Pancreas (tissue), 10 donors: ENCODE data around the gene EPB41L5. TPM values are rescaled to one million over a fixed set of nuclear protein-coding genes. Genes with fewer than 3 reads are reported as not detected.

Experiments used
- ATAC-seq, 4 donors: fragments of 200-7000 bp; cut with Tn5 transposase; one replicate each; pipeline versions ENCODE4 v1.8.0 to v1.9.1; 2020; ENCODE audit warnings: mild to moderate bottlenecking in 4 of 4, moderate library complexity in 4 of 4
- DNase-seq, 6 donors: peaks; one replicate each; pipeline ENCODE4 v3.0.0-alpha.2; 2020
- FAIRE-seq: peaks from 2 replicates; lab custom pipeline; 2012; peaks lifted over from hg19 to GRCh38; lab: Jason Lieb, UNC
- H3K27ac ChIP-seq, 4 donors: fragments of 200-600 bp; sonication (generic); 1 replicate in 3 of 4; 2 replicates in 1 of 4; pipeline versions ENCODE4 v1.5.0 to v1.8.0; 2020
- H3K27me3 ChIP-seq, 4 donors: fragments of 200-600 bp; one replicate each; pipeline ENCODE4 v1.8.0; 2021
- H3K36me3 ChIP-seq, 3 donors: fragments of 200-600 bp; sonication (generic) in 1 of 3; one replicate each; pipeline versions ENCODE4 v1.5.0 to v1.8.0; 2020 to 2021
- H3K4me1 ChIP-seq, 3 donors: fragments of 200-600 bp; one replicate each; pipeline ENCODE4 v1.8.0; 2021
- H3K4me3 ChIP-seq, 4 donors: fragments of 200-600 bp; sonication (generic) in 2 of 4; one replicate each; pipeline versions ENCODE4 v1.5.0 to v1.8.0; 2020 to 2021
- H3K9me3 ChIP-seq, 4 donors: fragments of 200-600 bp; one replicate each; pipeline ENCODE4 v1.8.0; 2021
- WGBS, 2 donors: extraction: QIAGEN DNeasy Blood & Tissue Kit; methylation state at CpG; one replicate each; pipeline ENCODE4 v1.1.7; 2013; 5-methylcytosine and 5-hydroxymethylcytosine counted together
- intact Hi-C, 3 donors: fragments of 100-400 bp; cut with DNase I; formaldehyde crosslinking; loops; one replicate each; pipeline versions ENCODE4 v1.11.1 to v1.14.2; 2022
- polyA plus RNA-seq, 2 donors: library from polyadenylated mRNA; stranded (reverse); fragments of 200-250 nt; gene quantifications; one replicate each; pipeline ENCODE4 v1.2.3, GENCODE V29; 2013
- total RNA-seq, 6 donors: library from RNA; stranded (reverse); fragmentation: NEBNext Ultra II Directional in 4 of 6; extraction: Animal tissue kit (Norgen Biotek cat#: 25700) in 4 of 6; gene quantifications; one replicate each; pipeline versions ENCODE4 v1.2.1 to v1.2.4, GENCODE V29; 2021 to 2023
- TF ChIP-seq, protein P1 (sequence below), 4 donors: fragments of 200-600 bp; sonication (generic) in 3 of 4; IDR thresholded peaks; one replicate each; pipeline versions ENCODE4 v1.5.0 to v1.8.0; 2021; ENCODE audit warnings: antibody characterized with exemption in 4 of 4
- donor health status: healthy with polysubstance abuse.
- donor health status: DM: no; HTN: no; CAD: no; lungs with moderate emphysema.
- donor health status: DM: no; HTN: no; CAD: no.
- donor health status: control.
- donor health status: control.
- donor health status: Bipolar disorder and iron deficiency.
- donor health status: DM: yes; HTN: yes; CAD: no.
- donor health status: DM: no; HTN: no; CAD: no.
- donor health status: DM: no; HTN: no; CAD: no.
- donor health status: DM: yes; HTN: yes; CAD: no.

The EPB41L5 gene
- total and polyA plus RNA-seq, 8 donors: 7.3 to 23.8 (median 20.5) TPM

DNA sequence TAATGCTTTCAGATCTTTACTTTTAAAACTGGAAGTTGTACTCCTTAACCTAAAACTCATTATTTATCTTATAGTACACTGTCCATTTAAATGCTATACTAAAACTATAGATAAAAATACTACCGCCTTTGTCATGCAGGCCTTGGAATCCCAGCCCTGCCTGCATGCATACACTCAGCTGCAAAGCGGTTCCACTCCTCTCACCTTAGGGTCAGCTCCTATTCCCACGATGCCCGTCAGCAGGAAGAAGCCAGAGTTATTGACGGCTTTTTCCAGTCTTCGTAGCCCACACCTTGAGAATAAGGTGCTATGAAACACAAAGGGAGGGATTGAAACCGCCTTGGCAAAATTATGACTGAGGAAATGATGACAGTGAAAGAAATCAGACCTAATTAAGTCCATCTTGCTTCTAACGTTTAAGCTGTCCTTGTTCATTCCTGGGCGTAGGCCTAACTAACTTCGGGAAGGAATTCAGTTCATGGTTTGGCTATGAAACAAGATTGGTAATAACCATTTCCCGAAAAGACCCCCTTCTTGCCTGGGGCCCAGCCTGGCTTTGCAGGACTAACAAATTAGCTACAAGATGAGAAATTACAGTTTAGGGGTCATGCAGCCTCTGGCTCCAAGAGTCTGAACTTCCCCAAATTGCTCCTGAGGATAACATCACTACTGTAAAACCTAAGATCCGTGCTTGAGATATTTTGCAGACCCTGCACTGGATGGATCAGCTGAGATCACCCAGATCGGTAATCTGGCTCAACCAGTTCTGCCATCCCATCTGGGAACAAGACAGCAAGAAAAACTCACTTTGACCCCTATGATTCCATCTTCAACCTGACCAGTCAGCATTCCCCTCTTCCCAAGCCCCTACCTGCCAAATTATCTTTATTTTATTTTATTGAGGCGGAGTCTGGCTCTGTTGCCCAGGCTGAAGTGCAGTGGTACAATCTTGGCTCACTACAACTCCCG is 17.1 kb downstream of the EPB41L5 start:
- Histone ChIP-seq H3K36me3 (no peaks in the 10 kb centered on the region), H3K4me3 (no peak overlapping the region), H3K27me3 (no peaks in the 10 kb centered on the region), H3K4me1 (no peaks in the 10 kb centered on the region), H3K9me3 (no peaks in the 10 kb centered on the region), H3K27ac (no peak overlapping the region)
- TF ChIP-seq, protein P1, sequence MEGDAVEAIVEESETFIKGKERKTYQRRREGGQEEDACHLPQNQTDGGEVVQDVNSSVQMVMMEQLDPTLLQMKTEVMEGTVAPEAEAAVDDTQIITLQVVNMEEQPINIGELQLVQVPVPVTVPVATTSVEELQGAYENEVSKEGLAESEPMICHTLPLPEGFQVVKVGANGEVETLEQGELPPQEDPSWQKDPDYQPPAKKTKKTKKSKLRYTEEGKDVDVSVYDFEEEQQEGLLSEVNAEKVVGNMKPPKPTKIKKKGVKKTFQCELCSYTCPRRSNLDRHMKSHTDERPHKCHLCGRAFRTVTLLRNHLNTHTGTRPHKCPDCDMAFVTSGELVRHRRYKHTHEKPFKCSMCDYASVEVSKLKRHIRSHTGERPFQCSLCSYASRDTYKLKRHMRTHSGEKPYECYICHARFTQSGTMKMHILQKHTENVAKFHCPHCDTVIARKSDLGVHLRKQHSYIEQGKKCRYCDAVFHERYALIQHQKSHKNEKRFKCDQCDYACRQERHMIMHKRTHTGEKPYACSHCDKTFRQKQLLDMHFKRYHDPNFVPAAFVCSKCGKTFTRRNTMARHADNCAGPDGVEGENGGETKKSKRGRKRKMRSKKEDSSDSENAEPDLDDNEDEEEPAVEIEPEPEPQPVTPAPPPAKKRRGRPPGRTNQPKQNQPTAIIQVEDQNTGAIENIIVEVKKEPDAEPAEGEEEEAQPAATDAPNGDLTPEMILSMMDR (IDR thresholded peaks at IDR 0.05): no peak
- intact Hi-C loops: no loop called here
- DNase-seq (no peak), FAIRE-seq (no peak), ATAC-seq (no peak)
- 82 to 83% methylated on average over 15 of the region's 15 CpGs for WGBS, 2 donors

DNA sequence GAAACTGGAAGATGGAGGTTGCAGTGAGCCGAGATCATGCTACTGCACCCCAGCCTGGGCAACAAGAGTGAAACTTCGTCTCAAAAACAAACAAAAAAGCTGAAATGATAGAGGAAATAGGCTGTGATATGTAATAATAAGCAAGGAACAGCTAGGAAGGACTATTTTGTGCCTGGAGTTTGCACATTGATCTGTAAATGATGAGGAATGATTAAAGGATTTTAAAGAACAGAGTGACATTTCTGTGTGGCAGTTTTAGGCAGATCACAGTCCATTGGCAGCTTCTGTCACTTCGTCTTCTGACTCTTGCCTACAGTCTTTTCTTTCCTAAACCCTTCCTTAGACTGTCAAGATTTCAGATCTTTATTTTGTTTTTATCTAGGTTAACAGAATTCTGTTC is 19.4 kb downstream of the EPB41L5 start:
- intact Hi-C loops: no loop called here
- DNase-seq: no peak
- no peaks in the 10 kb centered on the region for H3K9me3 ChIP-seq
- H3K4me3 ChIP-seq: no peak overlapping the region
- no peaks in the 10 kb centered on the region for H3K4me1 ChIP-seq
- H3K27me3 ChIP-seq: no peaks in the 10 kb centered on the region
- no peak for ATAC-seq
- FAIRE-seq: no peak
- 64 to 68% methylated on average over 3 of the region's 3 CpGs for WGBS, 2 donors
- H3K36me3 ChIP-seq: no peaks in the 10 kb centered on the region
- TF ChIP-seq, protein P1 (IDR thresholded peaks at IDR 0.05): no peak
- H3K27ac ChIP-seq: no peak overlapping the region

DNA sequence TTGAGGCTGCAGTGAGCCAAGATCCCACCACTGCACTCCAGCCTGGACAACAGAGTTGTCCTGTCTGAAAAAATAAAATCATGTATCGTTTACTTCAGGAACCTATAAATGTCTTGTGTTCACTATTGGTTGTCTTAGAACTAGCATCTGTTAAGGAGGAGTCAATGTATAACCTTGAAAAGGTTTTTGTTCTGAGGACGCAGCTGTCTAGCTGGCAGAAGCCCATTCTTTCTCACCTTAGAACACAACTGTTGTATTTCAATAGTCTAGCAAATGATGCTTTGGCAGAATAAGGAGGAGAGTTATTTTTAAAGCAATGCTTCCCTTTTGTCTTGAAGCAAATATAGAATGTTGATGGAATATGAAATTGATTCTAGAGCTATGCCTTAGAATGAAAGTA is 21.1 kb downstream of the EPB41L5 start:
- 34 to 38% methylated on average over 2 of the region's 2 CpGs for WGBS, 2 donors
- Histone ChIP-seq H3K27me3 (no peaks in the 10 kb centered on the region), H3K36me3 (no peaks in the 10 kb centered on the region), H3K9me3 (no peaks in the 10 kb centered on the region), H3K4me1 (no peaks in the 10 kb centered on the region), H3K4me3 (no peak overlapping the region), H3K27ac (no peak overlapping the region)
- FAIRE-seq (no peak), ATAC-seq (peak in 2 of 4 donors; percentile 27 to 66), DNase-seq (no peak)
- intact Hi-C loops: no loop called here
- TF ChIP-seq, protein P1 (IDR thresholded peaks at IDR 0.05): no peak

DNA sequence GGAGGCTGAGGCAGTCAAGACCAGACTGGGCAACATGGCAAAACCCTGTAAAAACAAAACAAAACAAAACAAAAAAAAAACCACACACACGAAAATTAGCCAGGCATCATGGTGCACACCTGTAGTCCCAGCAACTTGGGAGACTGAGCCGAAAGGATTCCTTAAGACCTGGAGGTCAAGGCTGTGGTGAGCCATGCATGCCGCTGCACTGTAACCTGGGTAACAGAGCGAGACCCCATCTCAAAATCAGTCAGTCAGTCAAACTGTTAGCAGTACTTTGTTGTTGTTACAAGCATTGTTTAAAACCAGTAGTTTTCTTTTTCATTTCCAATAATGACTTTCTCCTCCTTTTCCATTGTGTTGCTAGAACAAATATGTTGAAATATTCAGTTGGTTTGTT is 21.7 kb downstream of the EPB41L5 start:
- DNase-seq (no peak), FAIRE-seq (no peak), ATAC-seq (no peak)
- 85 to 87% methylated on average over 4 of the region's 4 CpGs for WGBS, 2 donors
- H3K4me3 ChIP-seq: no peak overlapping the region
- H3K36me3 ChIP-seq: no peaks in the 10 kb centered on the region
- H3K9me3 ChIP-seq: no peaks in the 10 kb centered on the region
- TF ChIP-seq, protein P1 (IDR thresholded peaks at IDR 0.05): no peak
- intact Hi-C loops: no loop called here
- no peaks in the 10 kb centered on the region for H3K4me1 ChIP-seq
- no peak overlapping the region for H3K27ac ChIP-seq
- no peaks in the 10 kb centered on the region for H3K27me3 ChIP-seq

DNA sequence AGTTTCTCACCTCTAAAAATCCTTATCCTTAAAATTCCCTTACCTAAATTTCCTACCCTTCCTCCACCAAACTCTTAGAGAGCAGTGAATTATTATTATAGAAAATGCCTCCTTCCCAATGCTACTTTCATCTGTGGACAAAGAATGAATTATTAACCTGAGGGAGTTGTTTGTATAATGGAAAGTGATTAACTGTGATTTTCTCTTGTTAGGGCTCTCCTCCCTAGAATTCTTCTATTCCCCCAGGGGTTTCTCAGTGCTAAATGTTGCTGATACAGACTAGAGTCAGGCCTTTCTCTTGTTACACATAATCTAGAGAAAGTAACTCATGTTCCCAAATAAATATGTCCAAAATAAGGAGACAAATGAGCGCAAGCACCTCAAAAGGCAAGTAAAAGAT is 23.3 kb downstream of the EPB41L5 start:
- Histone ChIP-seq H3K27me3 (no peaks in the 10 kb centered on the region), H3K27ac (no peak overlapping the region), H3K4me1 (no peaks in the 10 kb centered on the region), H3K4me3 (no peak overlapping the region), H3K36me3 (no peaks in the 10 kb centered on the region), H3K9me3 (no peaks in the 10 kb centered on the region)
- intact Hi-C loops: no loop called here
- ATAC-seq (peak in 1 of 4 donors; percentile 29), DNase-seq (no peak), FAIRE-seq (no peak)
- WGBS, 2 donors: 97 to 100% methylated on average over 1 of the region's 1 CpG
- TF ChIP-seq, protein P1 (IDR thresholded peaks at IDR 0.05): no peak
